Panc1 (cell line): ENCODE data around the gene NANS. TPM values are rescaled to one million over a fixed set of nuclear protein-coding genes. Genes with fewer than 3 reads are reported as not detected.
"Not testable (repeated sequence)": the region's sequence is repeated elsewhere in the genome, so short reads cannot be mapped to it uniquely, and the experiment has no call there.

Source experiments
- ATAC-seq: fragments of 200-7000 bp; cut with Tn5 transposase; 2 replicates; pipeline ENCODE4 v1.9.1; 2020; ENCODE audit warnings: mild to moderate bottlenecking, moderate library complexity
- BruUV-seq: library from RNA; stranded (reverse); fragments of 400-500 nt; replicated peaks from 2 replicates; lab custom pipeline; 2021; lab: Mats Ljungman, UMichigan
- CTCF ChIA-PET: fragments of 300-600 bp; sonication (Branson Sonifier 250); formaldehyde crosslinking; loops from one replicate; lab custom pipeline; 2022; ENCODE audit warnings: antibody characterized with exemption; lab: Charles Lee
- POLR2A ChIA-PET: fragments of 300-600 bp; sonication (Branson Sonifier 250); formaldehyde crosslinking; loops from one replicate; lab custom pipeline; 2022; ENCODE audit warnings: antibody characterized with exemption; lab: Charles Lee
- DNase-seq: peaks from one replicate; pipeline ENCODE4 v3.0.0-alpha.2; 2010; ENCODE audit warnings: low read depth, low spot score
- H3K27ac ChIP-seq: 2 replicates; pipeline ENCODE4 v1.5.1; 2011; ENCODE audit warnings: mild to moderate bottlenecking, low read length, inconsistent platforms
- H3K27me3 ChIP-seq: fragments of 200-500 bp; sonication (Bioruptor generic); 2 replicates; pipeline ENCODE4 v1.6.0; 2014; ENCODE audit warnings: low read length, inconsistent platforms; ENCODE audit not compliant: control insufficient read depth, insufficient read depth
- H3K36me3 ChIP-seq: fragments of 200-500 bp; sonication (Bioruptor generic); 2 replicates; pipeline ENCODE4 v1.5.1; 2014; ENCODE audit warnings: inconsistent platforms, mild to moderate bottlenecking, low read length, moderate library complexity; ENCODE audit not compliant: control insufficient read depth, insufficient read depth
- H3K4me1 ChIP-seq: 2 replicates; pipeline ENCODE4 v1.5.1; 2011; ENCODE audit warnings: inconsistent platforms, mild to moderate bottlenecking, low read length, moderate library complexity; ENCODE audit not compliant: control insufficient read depth, insufficient read depth
- H3K4me3 ChIP-seq, 2 experiments: 2 replicates each; pipeline ENCODE4 v1.5.1; 2011 to 2012; ENCODE audit warnings: low read depth in 2 of 2, low read length in 2 of 2, mild to moderate bottlenecking in 2 of 2, inconsistent platforms in 1 of 2, moderate library complexity in 1 of 2
- H3K9me3 ChIP-seq: fragments of 200-500 bp; sonication (Bioruptor generic); 2 replicates; pipeline ENCODE4 v1.5.1; 2014; ENCODE audit warnings: low read depth, mild to moderate bottlenecking, inconsistent platforms, low read length, moderate library complexity; ENCODE audit not compliant: control insufficient read depth, insufficient read depth
- POLR2AphosphoS5 ChIP-seq: IDR thresholded peaks from 2 replicates; pipeline ENCODE4 v1.6.1; 2012; ENCODE audit warnings: mild to moderate bottlenecking, low read depth, low read length, moderate library complexity
- SIN3A ChIP-seq: IDR thresholded peaks from 2 replicates; pipeline ENCODE4 v1.6.1; 2012; ENCODE audit warnings: low read depth, mild to moderate bottlenecking, low read length, moderate library complexity, borderline replicate concordance; ENCODE audit not compliant: insufficient read depth
- TCF7L2 ChIP-seq: IDR thresholded peaks from 2 replicates; pipeline ENCODE4 v1.6.1; 2011; ENCODE audit warnings: mild to moderate bottlenecking, low read depth, low read length, inconsistent platforms
- in situ Hi-C: cut with HindIII; loops from 2 replicates; pipeline ENCODE4 v1.10.0; 2016; ENCODE audit warnings: low sequenced_read_pairs, low pct_unique_long_range_greater_than_20kb
- intact Hi-C: fragments of 100-400 bp; cut with micrococcal nuclease; formaldehyde crosslinking; loops from one replicate; pipeline ENCODE4 v1.10.0; 2022; ENCODE audit not compliant: unreplicated experiment
- total RNA-seq: library from RNA; stranded (reverse); gene quantifications from one replicate; pipeline ENCODE4 v1.2.1, GENCODE V29; 2021; ENCODE audit not compliant: unreplicated experiment
- TF ChIP-seq, protein P1 (sequence below): fragments of 450-650 bp; IDR thresholded peaks from 2 replicates; pipeline ENCODE4 v1.5.1; 2017; ENCODE audit warnings: mild to moderate bottlenecking
- TF ChIP-seq, protein P2 (sequence below), 2 experiments: IDR thresholded peaks; 2 replicates each; pipeline ENCODE4 v1.6.1; 2011 to 2012; ENCODE audit warnings: low read depth in 2 of 2, control low read depth in 1 of 2, low read length in 1 of 2, mild to moderate bottlenecking in 1 of 2, moderate library complexity in 1 of 2; ENCODE audit not compliant: insufficient read depth in 1 of 2

The NANS gene
- total RNA-seq, 1 experiment from 2014 or later: 41.0 TPM

DNA sequence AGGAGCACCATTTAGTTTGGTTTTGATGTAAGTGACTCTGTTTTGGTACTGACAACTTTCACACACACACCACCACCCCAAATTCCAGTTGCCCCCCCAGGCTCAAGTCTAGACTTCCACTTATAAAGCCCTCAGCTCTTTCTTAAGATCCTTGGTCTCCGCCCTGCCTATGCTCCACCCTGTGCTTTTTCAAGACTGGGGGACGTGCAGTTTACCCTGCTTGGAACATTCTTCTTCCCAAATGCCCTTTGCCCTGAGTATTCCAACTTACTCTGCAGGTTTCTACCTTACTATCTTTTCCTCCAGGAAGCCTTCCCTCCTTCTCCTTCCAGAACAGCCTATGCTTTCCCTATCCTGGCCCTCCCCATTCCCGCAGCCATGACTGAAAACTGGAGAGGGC, 63.9 kb downstream of the NANS start:
- Histone ChIP-seq H3K36me3 (no peaks in the 10 kb centered on the region), H3K27ac (no peak overlapping the region), H3K27me3 (no peaks in the 10 kb centered on the region), H3K9me3 (no peaks in the 10 kb centered on the region), H3K4me1 (no peaks in the 10 kb centered on the region), H3K4me3 (no peak overlapping the region)
- POLR2A ChIA-PET: no interaction called here
- CTCF ChIA-PET: no interaction called here
- in situ Hi-C loops: no loop called here
- DNase-seq (no peak), ATAC-seq (no peak)
- no TSS peak for BruUV-seq
- TF ChIP-seq POLR2AphosphoS5: no peak
- no peak for TF ChIP-seq TCF7L2
- intact Hi-C loops: no loop called here

DNA sequence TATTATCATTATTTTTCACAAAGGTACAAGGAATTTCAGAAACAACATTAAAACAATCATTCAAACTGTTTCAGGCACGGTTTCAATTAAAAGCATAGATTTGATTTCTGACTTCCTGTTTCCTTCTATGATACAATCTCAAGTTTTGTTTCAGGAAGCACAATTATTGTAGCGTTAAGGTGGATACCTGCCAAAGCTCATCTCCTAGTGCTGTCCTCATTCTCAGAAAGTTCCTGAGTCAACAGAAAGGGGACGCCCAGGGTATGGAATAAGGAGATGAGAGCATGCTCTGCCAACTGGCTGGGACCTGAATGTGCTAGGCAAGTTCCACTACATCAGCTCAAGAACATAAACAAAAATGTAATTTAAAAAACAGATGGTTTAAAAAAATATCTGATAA, 64.5 kb downstream of the NANS start:
- Histone ChIP-seq H3K36me3 (no peaks in the 10 kb centered on the region), H3K4me3 (no peak overlapping the region), H3K9me3 (no peaks in the 10 kb centered on the region), H3K27ac (no peak overlapping the region), H3K4me1 (no peaks in the 10 kb centered on the region), H3K27me3 (no peaks in the 10 kb centered on the region)
- CTCF ChIA-PET: no interaction called here
- TF ChIP-seq, protein P1, sequence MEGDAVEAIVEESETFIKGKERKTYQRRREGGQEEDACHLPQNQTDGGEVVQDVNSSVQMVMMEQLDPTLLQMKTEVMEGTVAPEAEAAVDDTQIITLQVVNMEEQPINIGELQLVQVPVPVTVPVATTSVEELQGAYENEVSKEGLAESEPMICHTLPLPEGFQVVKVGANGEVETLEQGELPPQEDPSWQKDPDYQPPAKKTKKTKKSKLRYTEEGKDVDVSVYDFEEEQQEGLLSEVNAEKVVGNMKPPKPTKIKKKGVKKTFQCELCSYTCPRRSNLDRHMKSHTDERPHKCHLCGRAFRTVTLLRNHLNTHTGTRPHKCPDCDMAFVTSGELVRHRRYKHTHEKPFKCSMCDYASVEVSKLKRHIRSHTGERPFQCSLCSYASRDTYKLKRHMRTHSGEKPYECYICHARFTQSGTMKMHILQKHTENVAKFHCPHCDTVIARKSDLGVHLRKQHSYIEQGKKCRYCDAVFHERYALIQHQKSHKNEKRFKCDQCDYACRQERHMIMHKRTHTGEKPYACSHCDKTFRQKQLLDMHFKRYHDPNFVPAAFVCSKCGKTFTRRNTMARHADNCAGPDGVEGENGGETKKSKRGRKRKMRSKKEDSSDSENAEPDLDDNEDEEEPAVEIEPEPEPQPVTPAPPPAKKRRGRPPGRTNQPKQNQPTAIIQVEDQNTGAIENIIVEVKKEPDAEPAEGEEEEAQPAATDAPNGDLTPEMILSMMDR: no peak
- TF ChIP-seq POLR2AphosphoS5 (no peak), TCF7L2 (no peak), SIN3A (no peak)
- in situ Hi-C loops: no loop called here
- no peak for DNase-seq
- no TSS peak for BruUV-seq
- ATAC-seq: no peak
- intact Hi-C loops: no loop called here
- POLR2A ChIA-PET: no interaction called here

DNA sequence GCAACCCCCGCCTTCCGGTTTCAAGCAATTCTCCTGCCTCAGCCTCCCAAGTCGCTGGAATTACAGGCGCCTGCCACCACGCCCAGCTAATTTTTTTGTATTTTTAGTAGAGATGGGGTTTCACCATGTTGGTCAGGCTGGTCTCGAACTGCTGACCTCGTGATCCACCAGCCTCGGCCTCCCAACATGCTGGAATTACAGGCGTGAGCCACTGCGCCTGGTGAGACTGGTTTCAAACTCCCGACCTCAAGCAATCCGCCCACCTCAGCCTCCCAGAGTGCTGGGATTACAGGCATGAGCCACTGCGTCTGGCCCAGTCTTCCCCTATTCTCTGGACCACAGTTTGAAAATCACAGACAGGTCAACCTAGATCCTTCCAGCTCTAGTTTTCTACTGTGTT, 67.6 kb downstream of the NANS start:
- H3K27me3 ChIP-seq, in situ Hi-C loops, H3K27ac ChIP-seq, H3K4me3 ChIP-seq, H3K4me1 ChIP-seq, H3K9me3 ChIP-seq, intact Hi-C loops, BruUV-seq, H3K36me3 ChIP-seq, CTCF ChIA-PET, ATAC-seq, DNase-seq: not testable (repeated sequence)
- POLR2A ChIA-PET: interaction anchor here (0.6 kb wide), 1 partner anchor 64 kb away, joined by 7 read pairs; no protein-coding TSS in a partner anchor

DNA sequence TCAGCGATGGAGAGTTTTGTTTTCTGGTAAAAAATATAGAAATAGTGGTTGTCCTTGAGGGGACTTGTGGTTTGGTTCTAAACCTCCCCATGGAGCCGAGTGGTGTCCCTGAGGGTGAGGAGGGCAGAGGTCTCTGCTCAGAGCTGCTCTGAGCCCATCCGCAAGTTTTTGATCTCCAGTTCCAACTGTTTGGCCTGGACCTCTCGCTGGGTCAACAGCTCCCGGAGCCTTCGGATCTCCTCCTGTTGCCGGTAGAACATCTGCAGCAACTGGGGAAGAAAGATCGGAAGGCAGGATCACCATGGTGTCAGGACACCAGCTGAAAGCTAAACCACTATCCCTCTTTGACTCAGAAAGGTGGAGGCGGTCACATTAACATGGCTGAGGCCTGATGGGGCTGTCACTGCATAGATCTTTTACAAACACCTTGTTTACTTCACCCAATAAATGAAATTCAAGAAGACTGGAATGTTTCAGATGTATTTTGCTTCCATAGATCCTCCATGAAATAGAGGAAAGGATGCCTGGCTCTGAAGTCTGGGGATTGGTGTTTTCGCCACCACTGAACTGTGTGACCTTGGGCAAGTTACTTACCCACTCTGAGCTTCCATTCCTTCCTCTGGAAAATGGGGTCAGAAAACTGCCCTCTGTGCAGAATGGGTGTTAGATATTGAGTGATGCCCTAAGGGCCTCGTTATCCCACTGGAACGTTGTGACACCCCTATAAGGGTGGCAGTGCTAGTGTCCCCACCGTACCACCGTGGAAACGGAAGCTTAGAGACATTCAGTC, 68.3 kb downstream of the NANS start:
- intact Hi-C loops: no loop called here
- in situ Hi-C loops: no loop called here
- H3K4me3 ChIP-seq: no peak overlapping the region
- no peaks in the 10 kb centered on the region for H3K36me3 ChIP-seq
- ATAC-seq: no peak
- DNase-seq: no peak
- BruUV-seq: no TSS peak
- no peaks in the 10 kb centered on the region for H3K27me3 ChIP-seq
- TF ChIP-seq POLR2AphosphoS5 (no peak), SIN3A (no peak), TCF7L2 (no peak)
- TF ChIP-seq, protein P1: no peak
- TF ChIP-seq, protein P2, sequence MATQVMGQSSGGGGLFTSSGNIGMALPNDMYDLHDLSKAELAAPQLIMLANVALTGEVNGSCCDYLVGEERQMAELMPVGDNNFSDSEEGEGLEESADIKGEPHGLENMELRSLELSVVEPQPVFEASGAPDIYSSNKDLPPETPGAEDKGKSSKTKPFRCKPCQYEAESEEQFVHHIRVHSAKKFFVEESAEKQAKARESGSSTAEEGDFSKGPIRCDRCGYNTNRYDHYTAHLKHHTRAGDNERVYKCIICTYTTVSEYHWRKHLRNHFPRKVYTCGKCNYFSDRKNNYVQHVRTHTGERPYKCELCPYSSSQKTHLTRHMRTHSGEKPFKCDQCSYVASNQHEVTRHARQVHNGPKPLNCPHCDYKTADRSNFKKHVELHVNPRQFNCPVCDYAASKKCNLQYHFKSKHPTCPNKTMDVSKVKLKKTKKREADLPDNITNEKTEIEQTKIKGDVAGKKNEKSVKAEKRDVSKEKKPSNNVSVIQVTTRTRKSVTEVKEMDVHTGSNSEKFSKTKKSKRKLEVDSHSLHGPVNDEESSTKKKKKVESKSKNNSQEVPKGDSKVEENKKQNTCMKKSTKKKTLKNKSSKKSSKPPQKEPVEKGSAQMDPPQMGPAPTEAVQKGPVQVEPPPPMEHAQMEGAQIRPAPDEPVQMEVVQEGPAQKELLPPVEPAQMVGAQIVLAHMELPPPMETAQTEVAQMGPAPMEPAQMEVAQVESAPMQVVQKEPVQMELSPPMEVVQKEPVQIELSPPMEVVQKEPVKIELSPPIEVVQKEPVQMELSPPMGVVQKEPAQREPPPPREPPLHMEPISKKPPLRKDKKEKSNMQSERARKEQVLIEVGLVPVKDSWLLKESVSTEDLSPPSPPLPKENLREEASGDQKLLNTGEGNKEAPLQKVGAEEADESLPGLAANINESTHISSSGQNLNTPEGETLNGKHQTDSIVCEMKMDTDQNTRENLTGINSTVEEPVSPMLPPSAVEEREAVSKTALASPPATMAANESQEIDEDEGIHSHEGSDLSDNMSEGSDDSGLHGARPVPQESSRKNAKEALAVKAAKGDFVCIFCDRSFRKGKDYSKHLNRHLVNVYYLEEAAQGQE (IDR thresholded peaks at IDR 0.05; ENCODE audit: insufficient read depth in 1 of 2, low read depth in 2 of 2, low read length in 1 of 2): no peak
- H3K27ac ChIP-seq: no peak overlapping the region
- CTCF ChIA-PET: no interaction called here
- no peaks in the 10 kb centered on the region for H3K9me3 ChIP-seq
- POLR2A ChIA-PET: interaction anchor here (0.6 kb wide), 1 partner anchor 64 kb away, joined by 7 read pairs; no protein-coding TSS in a partner anchor
- H3K4me1 ChIP-seq: no peaks in the 10 kb centered on the region
